ENCODE measurements around the gene INIP. TPM values are rescaled to one million over a fixed set of nuclear protein-coding genes. Genes with fewer than 3 reads are reported as not detected.

INIP gene
- total and polyA plus RNA-seq, 9 of the 15 experiments (the other 6 are each of a cell fraction or from before 2014, with no cell fraction given): 11.9 to 87.9 (median 37.3) TPM

- POLR2A ChIA-PET: interaction anchor here (0.6 to 2.5 kb wide), 8 partner anchors 14 to 1004 kb away, joined by 3 to 11 read pairs (median 4); no protein-coding TSS in a partner anchor
- TF ChIP-seq CBX1 (IDR thresholded peaks at IDR 0.05; ENCODE audit: low read depth) (peak; percentile 88; the same call in 1 of the 2 replicates), ZSCAN32 (CRISPR knock-in tag; IDR thresholded peaks at IDR 0.05) (no peak), BCLAF1 (IDR thresholded peaks at IDR 0.05; ENCODE audit: borderline replicate concordance in 1 of 2, control insufficient read depth in 1 of 2, low read depth in 2 of 2, low read length in 1 of 2) (no peak), HNRNPL (IDR thresholded peaks at IDR 0.05; ENCODE audit: low read depth, low read length) (0 out of 2 replicates have a peak, but pooled peaks have one; percentile 18), RFX5 (IDR thresholded peaks at IDR 0.05; ENCODE audit: low read depth, low read length) (no peak), CAMTA2 (CRISPR knock-in tag; conservative IDR thresholded peaks at IDR 0.05) (no peak), ZNF561 (CRISPR knock-in tag; conservative IDR thresholded peaks at IDR 0.05) (no peak), ZNF785 (CRISPR knock-in tag; IDR thresholded peaks at IDR 0.05) (no peak)
- TF ChIP-seq, protein P1, sequence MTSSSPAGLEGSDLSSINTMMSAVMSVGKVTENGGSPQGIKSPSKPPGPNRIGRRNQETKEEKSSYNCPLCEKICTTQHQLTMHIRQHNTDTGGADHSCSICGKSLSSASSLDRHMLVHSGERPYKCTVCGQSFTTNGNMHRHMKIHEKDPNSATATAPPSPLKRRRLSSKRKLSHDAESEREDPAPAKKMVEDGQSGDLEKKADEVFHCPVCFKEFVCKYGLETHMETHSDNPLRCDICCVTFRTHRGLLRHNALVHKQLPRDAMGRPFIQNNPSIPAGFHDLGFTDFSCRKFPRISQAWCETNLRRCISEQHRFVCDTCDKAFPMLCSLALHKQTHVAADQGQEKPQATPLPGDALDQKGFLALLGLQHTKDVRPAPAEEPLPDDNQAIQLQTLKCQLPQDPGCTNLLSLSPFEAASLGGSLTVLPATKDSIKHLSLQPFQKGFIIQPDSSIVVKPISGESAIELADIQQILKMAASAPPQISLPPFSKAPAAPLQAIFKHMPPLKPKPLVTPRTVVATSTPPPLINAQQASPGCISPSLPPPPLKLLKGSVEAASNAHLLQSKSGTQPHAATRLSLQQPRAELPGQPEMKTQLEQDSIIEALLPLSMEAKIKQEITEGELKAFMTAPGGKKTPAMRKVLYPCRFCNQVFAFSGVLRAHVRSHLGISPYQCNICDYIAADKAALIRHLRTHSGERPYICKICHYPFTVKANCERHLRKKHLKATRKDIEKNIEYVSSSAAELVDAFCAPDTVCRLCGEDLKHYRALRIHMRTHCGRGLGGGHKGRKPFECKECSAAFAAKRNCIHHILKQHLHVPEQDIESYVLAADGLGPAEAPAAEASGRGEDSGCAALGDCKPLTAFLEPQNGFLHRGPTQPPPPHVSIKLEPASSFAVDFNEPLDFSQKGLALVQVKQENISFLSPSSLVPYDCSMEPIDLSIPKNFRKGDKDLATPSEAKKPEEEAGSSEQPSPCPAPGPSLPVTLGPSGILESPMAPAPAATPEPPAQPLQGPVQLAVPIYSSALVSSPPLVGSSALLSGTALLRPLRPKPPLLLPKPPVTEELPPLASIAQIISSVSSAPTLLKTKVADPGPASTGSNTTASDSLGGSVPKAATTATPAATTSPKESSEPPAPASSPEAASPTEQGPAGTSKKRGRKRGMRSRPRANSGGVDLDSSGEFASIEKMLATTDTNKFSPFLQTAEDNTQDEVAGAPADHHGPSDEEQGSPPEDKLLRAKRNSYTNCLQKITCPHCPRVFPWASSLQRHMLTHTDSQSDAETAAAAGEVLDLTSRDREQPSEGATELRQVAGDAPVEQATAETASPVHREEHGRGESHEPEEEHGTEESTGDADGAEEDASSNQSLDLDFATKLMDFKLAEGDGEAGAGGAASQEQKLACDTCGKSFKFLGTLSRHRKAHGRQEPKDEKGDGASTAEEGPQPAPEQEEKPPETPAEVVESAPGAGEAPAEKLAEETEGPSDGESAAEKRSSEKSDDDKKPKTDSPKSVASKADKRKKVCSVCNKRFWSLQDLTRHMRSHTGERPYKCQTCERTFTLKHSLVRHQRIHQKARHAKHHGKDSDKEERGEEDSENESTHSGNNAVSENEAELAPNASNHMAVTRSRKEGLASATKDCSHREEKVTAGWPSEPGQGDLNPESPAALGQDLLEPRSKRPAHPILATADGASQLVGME (CRISPR knock-in tag; IDR thresholded peaks at IDR 0.05): no peak
- TF ChIP-seq, protein P2, sequence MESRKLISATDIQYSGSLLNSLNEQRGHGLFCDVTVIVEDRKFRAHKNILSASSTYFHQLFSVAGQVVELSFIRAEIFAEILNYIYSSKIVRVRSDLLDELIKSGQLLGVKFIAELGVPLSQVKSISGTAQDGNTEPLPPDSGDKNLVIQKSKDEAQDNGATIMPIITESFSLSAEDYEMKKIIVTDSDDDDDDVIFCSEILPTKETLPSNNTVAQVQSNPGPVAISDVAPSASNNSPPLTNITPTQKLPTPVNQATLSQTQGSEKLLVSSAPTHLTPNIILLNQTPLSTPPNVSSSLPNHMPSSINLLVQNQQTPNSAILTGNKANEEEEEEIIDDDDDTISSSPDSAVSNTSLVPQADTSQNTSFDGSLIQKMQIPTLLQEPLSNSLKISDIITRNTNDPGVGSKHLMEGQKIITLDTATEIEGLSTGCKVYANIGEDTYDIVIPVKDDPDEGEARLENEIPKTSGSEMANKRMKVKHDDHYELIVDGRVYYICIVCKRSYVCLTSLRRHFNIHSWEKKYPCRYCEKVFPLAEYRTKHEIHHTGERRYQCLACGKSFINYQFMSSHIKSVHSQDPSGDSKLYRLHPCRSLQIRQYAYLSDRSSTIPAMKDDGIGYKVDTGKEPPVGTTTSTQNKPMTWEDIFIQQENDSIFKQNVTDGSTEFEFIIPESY (CRISPR knock-in tag; IDR thresholded peaks at IDR 0.05): 0 out of 2 replicates have a peak, but pooled peaks have one; percentile 32
Observed at GRCh38 chr9:112750016-112750763, 32.3 kb upstream of the INIP start, which contains the start of gene SNX30. SNX30 (plus strand) TSS chr9:112750760; CDS start chr9:112751002, 242 bp downstream.

More at GRCh38 chr9:112750016-112750763, 32.3 kb upstream of the INIP start, which contains the start of gene SNX30:
- Histone ChIP-seq H3K9ac (ENCODE audit: insufficient read depth in 1 of 2, low read depth in 2 of 2, low read length in 2 of 2) (peak within 1 kb of the TSS; percentile 81 to 97), H3K4me1 (replicated peaks in 1 of 2; ENCODE audit: control insufficient read depth in 2 of 2, insufficient read depth in 2 of 2, low read length in 2 of 2) (peaks cover 15 to 19% of the 10 kb centered on the region in 2 experiments), H3K4me2 (ENCODE audit: insufficient read depth, low read length) (peak within 1 kb of the TSS; percentile 98), H3K36me3 (ENCODE audit: control insufficient read depth, insufficient read depth, low read length) (no peaks in the 10 kb centered on the region), H3K27ac (ENCODE audit: extremely low read depth, low read depth, low read length) (peak within 1 kb of the TSS; percentile 80), H3K27me3 (ENCODE audit: control insufficient read depth in 2 of 2, insufficient read depth in 2 of 2, low read length in 2 of 2) (no peaks in the 10 kb centered on the region), H2AFZ (ENCODE audit: low read depth, low read length) (peak within 1 kb of the TSS; percentile 100), H3K79me2 (ENCODE audit: control insufficient read depth, insufficient read depth, low read length) (peaks cover 16% of the 10 kb centered on the region; the same call in 2 of the 3 replicates), H3K9me1 (ENCODE audit: control insufficient read depth, insufficient read depth, low read length) (no peaks in the 10 kb centered on the region), H4K20me1 (replicated peaks; ENCODE audit: control insufficient read depth, insufficient read depth, low read length) (no peaks in the 10 kb centered on the region; the same call in 1 of the 2 replicates), H3K4me3 (peak within 1 kb of the TSS; percentile 50), H3K9me3 (replicated peaks; ENCODE audit: control insufficient read depth, insufficient read depth, low read depth, low read length) (no peaks in the 10 kb centered on the region)
- intact Hi-C loops (cut with micrococcal nuclease) (no loop called here), in situ Hi-C loops (cut with MboI) (no loop called here)
- peak; percentile 94 to 97 (median 96) for DNase-seq (ENCODE audit: extremely low read depth in 1 of 4, low spot score in 3 of 4)
- ATAC-seq: peak; percentile 95
- WGBS (ENCODE audit: insufficient coverage, low coverage, missing lambda C conversion rate): 0% methylated on average over 21 of the region's 49 CpGs
- peak; percentile 88 for FAIRE-seq
- CTCF ChIA-PET (ENCODE audit: low intra/inter-chr PET ratio): no interaction called here
- TSS peak; percentile 89 for BruUV-seq (replicated peaks)
